ENCODE measurements around the gene IFNL3. TPM values are rescaled to one million over a fixed set of nuclear protein-coding genes. Genes with fewer than 3 reads are reported as not detected.

Gene IFNL3
- total and polyA plus RNA-seq, 2 of the 13 experiments (the other 11 are each of a cell fraction or from before 2014, with no cell fraction given) = not detected

DNA sequence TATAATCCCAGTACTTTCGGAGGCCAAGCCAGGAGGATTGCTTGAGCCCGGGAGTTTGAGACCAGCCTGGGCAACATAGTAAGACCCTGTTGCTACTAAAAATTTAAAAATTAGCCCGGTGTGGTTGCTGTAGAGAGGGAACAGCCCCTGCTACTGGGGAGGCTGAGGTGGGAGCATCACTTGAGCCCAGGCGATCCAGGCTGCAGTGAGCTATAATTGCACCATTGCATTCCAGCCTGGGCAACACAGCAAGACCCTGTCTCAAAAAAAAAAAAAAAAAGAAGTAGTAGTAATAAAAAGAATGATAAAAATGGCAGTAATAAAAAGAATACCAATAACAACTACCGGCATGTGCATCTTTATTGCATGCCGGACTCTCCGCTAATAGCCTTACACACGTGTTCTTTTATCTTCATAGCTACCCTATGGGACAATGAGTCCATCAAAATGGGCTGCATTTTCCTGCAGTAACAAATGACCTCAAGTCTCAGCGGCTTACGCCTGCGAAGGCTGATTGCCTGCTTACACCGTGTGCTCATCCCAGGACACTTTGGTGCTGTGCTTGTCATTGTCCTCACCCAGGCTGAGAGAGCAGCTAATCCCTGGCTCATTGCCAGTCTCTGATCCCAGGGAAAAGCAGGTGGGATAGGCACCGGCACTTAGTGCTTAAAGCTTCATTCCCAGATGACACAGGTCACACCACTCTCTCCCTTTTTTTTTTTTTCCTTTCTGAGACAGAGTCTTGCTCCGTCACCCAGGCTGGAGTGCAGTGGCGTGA is 26.4 kb downstream of the IFNL3 start (continued):
- TF ChIP-seq AHDC1 (CRISPR knock-in tag; IDR thresholded peaks at IDR 0.05; ENCODE audit: borderline replicate concordance) (no peak), NCOA1 (CRISPR knock-in tag; IDR thresholded peaks at IDR 0.05) (no peak), RELA (CRISPR knock-in tag; IDR thresholded peaks at IDR 0.05) (no peak), ZFP41 (CRISPR knock-in tag; IDR thresholded peaks at IDR 0.05; ENCODE audit: borderline replicate concordance) (no peak)

- no peak for FAIRE-seq
- in situ Hi-C loops (cut with HindIII; ENCODE audit: extremely low pct_ligation_motif_present, low pct_unique_long_range_greater_than_20kb) (no loop called here), intact Hi-C loops (cut with micrococcal nuclease; ENCODE audit: unreplicated experiment) (no loop called here)
- no peak overlapping the region for H3K4me2 ChIP-seq (ENCODE audit: low read depth, low read length)
- BruUV-seq (replicated peaks) = no TSS peak
- no peak overlapping the region for H3K4me3 ChIP-seq (replicated peaks in 1 of 3; ENCODE audit: insufficient read depth in 1 of 3, low read depth in 2 of 3, low read length in 3 of 3)
- no peaks in the 10 kb centered on the region for H3K9me3 ChIP-seq (ENCODE audit: low read length)
- no peaks in the 10 kb centered on the region for H4K20me1 ChIP-seq (ENCODE audit: insufficient read depth, low read length)
- no peak overlapping the region for H3K27ac ChIP-seq (ENCODE audit: extremely low read length, insufficient read depth, low read length)
- H3K36me3 ChIP-seq (replicated peaks in 1 of 2; ENCODE audit: control insufficient read depth in 1 of 2, insufficient read depth in 2 of 2, low read length in 2 of 2) = no peaks in the 10 kb centered on the region
- no peaks in the 10 kb centered on the region; a peak in 1 of 5 replicates for H3K27me3 ChIP-seq (ENCODE audit: control insufficient read depth in 1 of 2, insufficient read depth in 2 of 2, low read length in 2 of 2)
- CTCF ChIA-PET (ENCODE audit: low intra/inter-chr PET ratio, low total read pairs) = no interaction called here
- WGBS (ENCODE audit: low lambda C conversion rate) = 44% methylated on average over 5 of the region's 5 CpGs
- TF ChIP-seq SRF (IDR thresholded peaks at IDR 0.05; ENCODE audit: low read depth, low read length) (0 out of 2 replicates have a peak, but pooled peaks have one; percentile 4), ZNF614 (CRISPR knock-in tag; IDR thresholded peaks at IDR 0.05; ENCODE audit: borderline replicate concordance) (no peak), HNRNPL (IDR thresholded peaks at IDR 0.05; ENCODE audit: low read depth, low read length) (no peak), ZFP41 (CRISPR knock-in tag; IDR thresholded peaks at IDR 0.05; ENCODE audit: borderline replicate concordance) (no peak), MIER2 (CRISPR knock-in tag; IDR thresholded peaks at IDR 0.05) (no peak)
- TF ChIP-seq, protein P1, sequence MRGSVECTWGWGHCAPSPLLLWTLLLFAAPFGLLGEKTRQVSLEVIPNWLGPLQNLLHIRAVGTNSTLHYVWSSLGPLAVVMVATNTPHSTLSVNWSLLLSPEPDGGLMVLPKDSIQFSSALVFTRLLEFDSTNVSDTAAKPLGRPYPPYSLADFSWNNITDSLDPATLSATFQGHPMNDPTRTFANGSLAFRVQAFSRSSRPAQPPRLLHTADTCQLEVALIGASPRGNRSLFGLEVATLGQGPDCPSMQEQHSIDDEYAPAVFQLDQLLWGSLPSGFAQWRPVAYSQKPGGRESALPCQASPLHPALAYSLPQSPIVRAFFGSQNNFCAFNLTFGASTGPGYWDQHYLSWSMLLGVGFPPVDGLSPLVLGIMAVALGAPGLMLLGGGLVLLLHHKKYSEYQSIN (CRISPR knock-in tag; IDR thresholded peaks at IDR 0.05; ENCODE audit: borderline replicate concordance) = no peak
- TF ChIP-seq, protein P2, sequence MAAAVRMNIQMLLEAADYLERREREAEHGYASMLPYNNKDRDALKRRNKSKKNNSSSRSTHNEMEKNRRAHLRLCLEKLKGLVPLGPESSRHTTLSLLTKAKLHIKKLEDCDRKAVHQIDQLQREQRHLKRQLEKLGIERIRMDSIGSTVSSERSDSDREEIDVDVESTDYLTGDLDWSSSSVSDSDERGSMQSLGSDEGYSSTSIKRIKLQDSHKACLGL (CRISPR knock-in tag; IDR thresholded peaks at IDR 0.05) = no peak
- DNase-seq (ENCODE audit: low spot score) = no peak
- ATAC-seq = no peak
- POLR2A ChIA-PET = no interaction called here
- no peaks in the 10 kb centered on the region for H3K4me1 ChIP-seq (ENCODE audit: insufficient read depth, low read length)
- H3K79me2 ChIP-seq (ENCODE audit: insufficient read depth, low read length) = no peaks in the 10 kb centered on the region
- H2AFZ ChIP-seq (ENCODE audit: low read length) = no peak overlapping the region
- H3K9ac ChIP-seq (ENCODE audit: insufficient read depth, low read depth, low read length) = no peak overlapping the region
Measured at GRCh38 chr19:39217094-39217493, 27.7 kb downstream of the IFNL3 start.
